H1 (cell line): Measurements from ENCODE around the gene FAM83C. TPM values are rescaled to one million over a fixed set of nuclear protein-coding genes. Genes with fewer than 3 reads are reported as not detected.

Source experiments
- CTCF ChIA-PET: fragments of 300-600 bp; sonication (Branson Sonifier 250); formaldehyde crosslinking; loops from one replicate; lab custom pipeline; 2021; ENCODE audit not compliant: partially characterized antibody; lab: Charles Lee
- POLR2A ChIA-PET: fragments of 300-600 bp; sonication (Branson Sonifier 250); formaldehyde crosslinking; loops from one replicate; lab custom pipeline; 2021; ENCODE audit warnings: inconsistent platforms; ENCODE audit not compliant: partially characterized antibody; lab: Charles Lee
- DNase-seq, 2 experiments: peaks; one replicate each; pipeline versions ENCODE4 v3.0.0 to v3.0.0-alpha.2; 2010 to 2022; ENCODE audit warnings: low spot score in 2 of 2, low read depth in 1 of 2, mixed read lengths in 1 of 2
- FAIRE-seq: peaks from 2 replicates; lab custom pipeline; 2011; peaks lifted over from hg19 to GRCh38; lab: Jason Lieb, UNC
- H2AFZ ChIP-seq: 2 replicates; pipeline ENCODE4 v1.8.1; 2012; ENCODE audit warnings: low read length, inconsistent platforms
- H2AK5ac ChIP-seq: 2 replicates; pipeline ENCODE4 v1.6.1; 2013; ENCODE audit warnings: low read depth, low read length
- H2BK120ac ChIP-seq: replicated peaks from 2 replicates; pipeline ENCODE3; 2013; ENCODE audit warnings: low read depth, low read length, inconsistent platforms
- H2BK12ac ChIP-seq: 2 replicates; pipeline ENCODE4 v1.6.1; 2013; ENCODE audit warnings: low read depth, low read length
- H2BK15ac ChIP-seq: 2 replicates; pipeline ENCODE4 v1.6.1; 2013; ENCODE audit warnings: low read length
- H2BK20ac ChIP-seq: 2 replicates; pipeline ENCODE4 v1.6.1; 2013; ENCODE audit warnings: low read length
- H2BK5ac ChIP-seq: 2 replicates; pipeline ENCODE4 v1.6.1; 2013; ENCODE audit warnings: low read depth, low read length
- H3K14ac ChIP-seq: 2 replicates; pipeline ENCODE4 v1.6.1; 2013; ENCODE audit warnings: inconsistent platforms; ENCODE audit not compliant: insufficient read length
- H3K18ac ChIP-seq: 2 replicates; pipeline ENCODE4 v1.6.1; 2013; ENCODE audit warnings: low read length; ENCODE audit errors: extremely low read depth
- H3K23ac ChIP-seq: 2 replicates; pipeline ENCODE4 v1.6.1; 2013; ENCODE audit warnings: inconsistent platforms; ENCODE audit not compliant: insufficient read length
- H3K23me2 ChIP-seq: 2 replicates; pipeline ENCODE4 v1.6.1; 2013; ENCODE audit warnings: low read depth, low read length
- H3K27ac ChIP-seq: 2 replicates; pipeline ENCODE4 v1.6.1; 2011; ENCODE audit warnings: low read depth, low read length, inconsistent platforms
- H3K27me3 ChIP-seq, 4 experiments: replicated peaks in 1 of 4; 1 replicate in 1 of 4; 2 replicates in 3 of 4; pipeline versions ENCODE4 v1.6.1 to v1.8.1; 2011 to 2013; ENCODE audit warnings: low read length in 3 of 4, mild to moderate bottlenecking in 3 of 4, inconsistent platforms in 2 of 4, mixed read lengths in 2 of 4, moderate library complexity in 1 of 4; ENCODE audit not compliant: control insufficient read depth in 3 of 4, insufficient read depth in 3 of 4; ENCODE audit errors: extremely low read depth in 1 of 4
- H3K36me3 ChIP-seq, 4 experiments: 2 replicates each; pipeline versions ENCODE4 v1.6.1 to v1.8.1; 2011 to 2013; ENCODE audit warnings: mild to moderate bottlenecking in 4 of 4, low read length in 3 of 4, moderate library complexity in 2 of 4, control low read depth in 1 of 4, inconsistent platforms in 1 of 4; ENCODE audit not compliant: insufficient read depth in 4 of 4, control insufficient read depth in 2 of 4
- H3K4ac ChIP-seq: replicated peaks from 2 replicates; pipeline ENCODE3; 2013; ENCODE audit warnings: low read length, low read depth, mixed read lengths, inconsistent platforms; ENCODE audit not compliant: insufficient read length
- H3K4me1 ChIP-seq, 4 experiments: replicated peaks in 1 of 4; 1 replicate in 1 of 4; 2 replicates in 3 of 4; pipeline versions ENCODE4 v1.6.1 to v1.8.1; 2011 to 2013; ENCODE audit warnings: low read length in 3 of 4, inconsistent platforms in 2 of 4, mixed read lengths in 1 of 4; ENCODE audit not compliant: insufficient read depth in 4 of 4, control insufficient read depth in 3 of 4
- H3K4me2 ChIP-seq, 2 experiments: 2 replicates each; pipeline versions ENCODE4 v1.6.1 to v1.8.1; 2011 to 2013; ENCODE audit warnings: low read depth in 2 of 2, low read length in 2 of 2, control low read depth in 1 of 2, inconsistent platforms in 1 of 2, mild to moderate bottlenecking in 1 of 2; ENCODE audit not compliant: insufficient read depth in 1 of 2
- H3K4me3 ChIP-seq, 4 experiments: fragments of 200-600, 300-600 bp in 1 of 4; sonication (generic), shearing (Covaris generic), sonication (Bioruptor Twin) in 1 of 4; 2 replicates each; pipeline versions ENCODE4 v1.5.1 to v1.8.1; 2011 to 2016; ENCODE audit warnings: low read length in 4 of 4, low read depth in 3 of 4, control low read depth in 2 of 4, inconsistent platforms in 2 of 4, mild to moderate bottlenecking in 2 of 4, mixed read lengths in 1 of 4, moderate library complexity in 1 of 4; ENCODE audit not compliant: insufficient read depth in 2 of 4; ENCODE audit errors: extremely low read depth in 1 of 4
- H3K56ac ChIP-seq: replicated peaks from 2 replicates; pipeline ENCODE3; 2013; ENCODE audit warnings: low read depth, mild to moderate bottlenecking, mixed read lengths, low read length, inconsistent platforms; ENCODE audit not compliant: insufficient read length
- H3K79me1 ChIP-seq: 2 replicates; pipeline ENCODE4 v1.6.1; 2013; ENCODE audit warnings: low read depth, low read length, control low read depth
- H3K79me2 ChIP-seq, 2 experiments: 2 replicates each; pipeline versions ENCODE4 v1.6.1 to v1.8.1; 2012 to 2013; ENCODE audit warnings: low read length in 2 of 2, mild to moderate bottlenecking in 2 of 2, inconsistent platforms in 1 of 2; ENCODE audit not compliant: insufficient read depth in 2 of 2, control insufficient read depth in 1 of 2
- H3K9ac ChIP-seq, 4 experiments: replicated peaks in 1 of 4; 1 replicate in 1 of 4; 2 replicates in 3 of 4; pipeline versions ENCODE4 v1.6.1 to v1.8.1; 2011 to 2013; ENCODE audit warnings: low read depth in 3 of 4, low read length in 3 of 4, control low read depth in 2 of 4, mild to moderate bottlenecking in 2 of 4, moderate library complexity in 2 of 4, inconsistent platforms in 1 of 4; ENCODE audit errors: extremely low read depth in 1 of 4
- H3K9me3 ChIP-seq, 2 experiments: 2 replicates each; pipeline versions ENCODE4 v1.6.1 to v1.8.1; 2012 to 2013; ENCODE audit warnings: mild to moderate bottlenecking in 2 of 2, moderate library complexity in 2 of 2, control low read depth in 1 of 2, inconsistent platforms in 1 of 2, low read depth in 1 of 2, low read length in 1 of 2, mixed read lengths in 1 of 2; ENCODE audit not compliant: insufficient read depth in 2 of 2
- H4K20me1 ChIP-seq, 2 experiments: replicated peaks in 1 of 2; 2 replicates each; pipeline versions ENCODE3 to v1.8.1; 2011 to 2013; ENCODE audit warnings: inconsistent platforms in 2 of 2, low read length in 2 of 2, mild to moderate bottlenecking in 1 of 2; ENCODE audit not compliant: insufficient read depth in 2 of 2, control insufficient read depth in 1 of 2
- H4K5ac ChIP-seq: 2 replicates; pipeline ENCODE4 v1.6.1; 2013; ENCODE audit warnings: low read length, low read depth, mixed read lengths, inconsistent platforms; ENCODE audit not compliant: insufficient read length
- H4K8ac ChIP-seq: 2 replicates; pipeline ENCODE4 v1.8.0; 2013; ENCODE audit warnings: mild to moderate bottlenecking, moderate library complexity, low read length, inconsistent platforms; ENCODE audit not compliant: insufficient read depth; ENCODE audit errors: extremely low read depth
- H4K91ac ChIP-seq: replicated peaks from 2 replicates; pipeline ENCODE3; 2013; ENCODE audit warnings: low read length, mixed read lengths, inconsistent platforms; ENCODE audit not compliant: insufficient read length
- CREB1 ChIP-seq: IDR thresholded peaks from 2 replicates; pipeline ENCODE4 v1.6.1; 2012; ENCODE audit warnings: inconsistent platforms
- EGR1 ChIP-seq: IDR thresholded peaks from 2 replicates; pipeline ENCODE4 v1.6.1; 2011; ENCODE audit warnings: low read depth, low read length, borderline replicate concordance
- POLR2A ChIP-seq, 2 experiments: IDR thresholded peaks; 1 replicate in 1 of 2; 2 replicates in 1 of 2; pipeline ENCODE4 v1.6.1; 2011; ENCODE audit warnings: low read depth in 2 of 2, low read length in 2 of 2, mild to moderate bottlenecking in 2 of 2; ENCODE audit errors: control extremely low read depth in 1 of 2
- POLR2AphosphoS5 ChIP-seq: IDR thresholded peaks from 2 replicates; pipeline ENCODE4 v1.6.1; 2011; ENCODE audit warnings: low read depth, low read length
- RXRA ChIP-seq: IDR thresholded peaks from 2 replicates; pipeline ENCODE4 v1.6.1; 2011; ENCODE audit warnings: low read depth, mild to moderate bottlenecking, low read length, moderate library complexity; ENCODE audit not compliant: insufficient read depth
- YY1 ChIP-seq: IDR thresholded peaks from 2 replicates; pipeline ENCODE4 v1.6.1; 2011; ENCODE audit warnings: low read depth, mild to moderate bottlenecking, low read length
- WGBS, 2 experiments: shearing (Covaris generic) in 1 of 2; methylation state at CpG; one replicate each; pipeline versions ENCODE4 v1.1.6 to v1.1.7; 2013 to 2015; ENCODE audit warnings: low lambda C conversion rate in 2 of 2, mixed read lengths in 2 of 2, inconsistent platforms in 1 of 2, low coverage in 1 of 2, missing lambda C conversion rate in 1 of 2; ENCODE audit not compliant: insufficient replicate concordance in 2 of 2, insufficient coverage in 1 of 2, insufficient read length in 1 of 2; ENCODE audit errors: extremely low coverage in 1 of 2, missing lambda C conversion rate in 1 of 2; 5-methylcytosine and 5-hydroxymethylcytosine counted together
- polyA plus RNA-seq, 7 experiments: library from polyadenylated mRNA; depleted of rRNA in 3 of 7; stranded (reverse) in 5 of 7; unstranded in 2 of 7; fragments of >200 nt in 5 of 7; fragments of 200-250 nt in 2 of 7; gene quantifications; 1 replicate in 5 of 7; 2 replicates in 1 of 7; 4 replicates in 1 of 7; pipeline versions ENCODE4 v1.2.1 to v1.2.3, GENCODE V29; 2011 to 2013; ENCODE audit warnings: missing spikeins in 2 of 7, mixed read lengths in 2 of 7
- total RNA-seq: library from RNA; stranded (reverse); fragmentation: NEBNext Ultra II Directional; extraction: Animal tissue kit (Norgen Biotek cat#: 25700); gene quantifications from 2 replicates; pipeline ENCODE4 v1.2.1, GENCODE V29; 2021
- TF ChIP-seq, protein P1 (sequence below): IDR thresholded peaks from 2 replicates; pipeline ENCODE4 v1.6.1; 2012; ENCODE audit warnings: low read length, inconsistent platforms
- TF ChIP-seq, protein P2 (sequence below): IDR thresholded peaks from 2 replicates; pipeline ENCODE4 v1.6.1; 2012; ENCODE audit warnings: inconsistent platforms
- TF ChIP-seq, protein P3 (sequence below): IDR thresholded peaks from 2 replicates; pipeline ENCODE4 v1.6.1; 2011; ENCODE audit warnings: low read depth, mild to moderate bottlenecking, low read length; ENCODE audit not compliant: insufficient read depth

FAM83C gene
- total and polyA plus RNA-seq, 2 of the 8 experiments (the other 6 are each of a cell fraction or from before 2014, with no cell fraction given), result not detected

DNA sequence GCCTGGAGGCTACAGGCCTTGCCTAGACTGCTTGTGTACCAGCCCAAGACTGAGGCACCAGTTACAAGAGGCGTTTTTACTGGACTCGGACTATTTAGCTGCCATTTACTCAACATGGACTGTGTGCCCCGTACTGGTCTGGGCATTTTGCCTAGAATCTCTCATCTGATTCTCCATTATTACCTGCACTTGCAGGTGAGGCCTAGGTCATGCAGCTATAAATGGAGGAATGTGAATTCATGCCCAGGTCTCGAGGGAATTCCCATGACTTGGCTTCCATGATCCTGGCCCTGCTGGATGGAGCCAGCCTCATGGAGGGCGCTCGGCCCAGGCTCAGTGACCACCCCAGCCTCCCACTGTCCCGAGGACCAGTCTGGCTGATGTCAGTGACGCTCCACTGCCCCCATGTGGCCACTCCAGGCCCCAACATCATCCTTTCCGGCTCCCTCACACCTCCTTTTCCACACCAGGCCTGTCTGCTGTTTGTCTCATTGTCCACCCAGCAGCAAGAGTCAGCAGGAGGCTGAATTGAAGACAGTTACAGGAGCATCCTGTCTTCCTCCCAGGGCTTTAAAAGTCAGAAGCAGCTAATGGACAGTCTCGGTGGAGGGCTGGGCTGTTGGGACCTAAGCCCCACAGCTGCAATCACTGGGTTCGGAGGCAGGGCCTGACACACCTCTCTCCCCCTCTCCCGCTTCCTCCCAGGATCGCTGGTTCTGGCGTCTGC lies 23.0 kb downstream of the FAM83C start:
- no peak overlapping the region for H3K4me2 ChIP-seq
- no peak overlapping the region for H2BK120ac ChIP-seq
- H3K36me3 ChIP-seq, result peaks cover 0 to 9% (median 0%) of the 10 kb centered on the region in 4 experiments; a peak in 3 of 8 replicates
- H4K5ac ChIP-seq, result no peak overlapping the region
- no peak overlapping the region for H3K9ac ChIP-seq
- ChIA-PET CTCF (interaction anchor here (0.6 to 11.5 kb wide), 33 partner anchors 9 to 522 kb away, joined by 3 to 135 read pairs (median 4); partner anchors contain the start of gene EDEM2), POLR2A (interaction anchor here (1.1 to 7.2 kb wide), 5 partner anchors 5 to 123 kb away, joined by 3 to 98 read pairs (median 4); partner anchors contain the start of gene MMP24OS)
- H2BK20ac ChIP-seq, result peak overlapping the region; percentile 82; the same call in 1 of the 2 replicates
- peak overlapping the region; percentile 75 for H3K18ac ChIP-seq
- peak overlapping the region; percentile 24; the same call in 1 of the 2 replicates for H2AK5ac ChIP-seq
- H3K27me3 ChIP-seq, result no peaks in the 10 kb centered on the region
- no peak overlapping the region for H3K27ac ChIP-seq
- peak overlapping the region; percentile 79 for H4K91ac ChIP-seq
- H2BK5ac ChIP-seq, result peak overlapping the region; percentile 75
- FAIRE-seq, result peak; percentile 83
- no peak overlapping the region for H3K4ac ChIP-seq
- H3K4me1 ChIP-seq, result peaks cover 0 to 9% (median 3%) of the 10 kb centered on the region in 4 experiments; a peak in 6 of 7 replicates
- H3K79me2 ChIP-seq, result no peaks in the 10 kb centered on the region
- H3K9me3 ChIP-seq, result no peaks in the 10 kb centered on the region
- H3K23ac ChIP-seq, result no peak overlapping the region
- no peak overlapping the region for H3K4me3 ChIP-seq
- peak in 1 of 2 experiments; percentile 93 for DNase-seq
- no peak overlapping the region for H3K14ac ChIP-seq
- 59% methylated on average over 14 of the region's 14 CpGs; no CpG with 5 or more reads in 1 of the 2 experiments for WGBS, 2 experiments
- H4K8ac ChIP-seq, result 0 out of 2 replicates have a peak overlapping the region, but pooled peaks have one; percentile 40
- peak overlapping the region; percentile 46 for H2BK15ac ChIP-seq
- H3K23me2 ChIP-seq, result no peaks in the 10 kb centered on the region
- no peaks in the 10 kb centered on the region for H3K79me1 ChIP-seq
- H4K20me1 ChIP-seq, result no peaks in the 10 kb centered on the region
- peak overlapping the region; percentile 75 for H2BK12ac ChIP-seq
- no peak overlapping the region for H2AFZ ChIP-seq
- H3K56ac ChIP-seq, result no peak overlapping the region
- no peak for TF ChIP-seq RXRA
- peak; percentile 37; the same call in 1 of the 2 replicates for TF ChIP-seq YY1
- TF ChIP-seq POLR2AphosphoS5, result peak; percentile 49; the same call in 1 of the 2 replicates
- TF ChIP-seq, protein P1, sequence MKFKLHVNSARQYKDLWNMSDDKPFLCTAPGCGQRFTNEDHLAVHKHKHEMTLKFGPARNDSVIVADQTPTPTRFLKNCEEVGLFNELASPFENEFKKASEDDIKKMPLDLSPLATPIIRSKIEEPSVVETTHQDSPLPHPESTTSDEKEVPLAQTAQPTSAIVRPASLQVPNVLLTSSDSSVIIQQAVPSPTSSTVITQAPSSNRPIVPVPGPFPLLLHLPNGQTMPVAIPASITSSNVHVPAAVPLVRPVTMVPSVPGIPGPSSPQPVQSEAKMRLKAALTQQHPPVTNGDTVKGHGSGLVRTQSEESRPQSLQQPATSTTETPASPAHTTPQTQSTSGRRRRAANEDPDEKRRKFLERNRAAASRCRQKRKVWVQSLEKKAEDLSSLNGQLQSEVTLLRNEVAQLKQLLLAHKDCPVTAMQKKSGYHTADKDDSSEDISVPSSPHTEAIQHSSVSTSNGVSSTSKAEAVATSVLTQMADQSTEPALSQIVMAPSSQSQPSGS, result no peak
- TF ChIP-seq, protein P2, sequence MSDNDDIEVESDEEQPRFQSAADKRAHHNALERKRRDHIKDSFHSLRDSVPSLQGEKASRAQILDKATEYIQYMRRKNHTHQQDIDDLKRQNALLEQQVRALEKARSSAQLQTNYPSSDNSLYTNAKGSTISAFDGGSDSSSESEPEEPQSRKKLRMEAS, result peak; percentile 54
- no peak for TF ChIP-seq EGR1
- TF ChIP-seq, protein P3, sequence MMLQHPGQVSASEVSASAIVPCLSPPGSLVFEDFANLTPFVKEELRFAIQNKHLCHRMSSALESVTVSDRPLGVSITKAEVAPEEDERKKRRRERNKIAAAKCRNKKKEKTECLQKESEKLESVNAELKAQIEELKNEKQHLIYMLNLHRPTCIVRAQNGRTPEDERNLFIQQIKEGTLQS, result no peak
- no peak for TF ChIP-seq POLR2A (IDR thresholded peaks at IDR 0.05; ENCODE audit: control extremely low read depth in 1 of 2, low read depth in 2 of 2, low read length in 2 of 2)
- peak; percentile 44; the same call in 1 of the 2 replicates for TF ChIP-seq CREB1
